GM21723 (cell line): Measurements from ENCODE around the gene DCHS2.
A peak's percentile ranks its signal among the peaks of the same experiment; 100 is the strongest.

Experiments
- ATAC-seq: cut with Tn5 transposase; IDR thresholded peaks from one replicate; pipeline ENCODE4 v1.9.1; 2021; ENCODE audit warnings: mild to moderate bottlenecking, moderate library complexity; ENCODE audit not compliant: unreplicated experiment

DCHS2 gene, protein sequence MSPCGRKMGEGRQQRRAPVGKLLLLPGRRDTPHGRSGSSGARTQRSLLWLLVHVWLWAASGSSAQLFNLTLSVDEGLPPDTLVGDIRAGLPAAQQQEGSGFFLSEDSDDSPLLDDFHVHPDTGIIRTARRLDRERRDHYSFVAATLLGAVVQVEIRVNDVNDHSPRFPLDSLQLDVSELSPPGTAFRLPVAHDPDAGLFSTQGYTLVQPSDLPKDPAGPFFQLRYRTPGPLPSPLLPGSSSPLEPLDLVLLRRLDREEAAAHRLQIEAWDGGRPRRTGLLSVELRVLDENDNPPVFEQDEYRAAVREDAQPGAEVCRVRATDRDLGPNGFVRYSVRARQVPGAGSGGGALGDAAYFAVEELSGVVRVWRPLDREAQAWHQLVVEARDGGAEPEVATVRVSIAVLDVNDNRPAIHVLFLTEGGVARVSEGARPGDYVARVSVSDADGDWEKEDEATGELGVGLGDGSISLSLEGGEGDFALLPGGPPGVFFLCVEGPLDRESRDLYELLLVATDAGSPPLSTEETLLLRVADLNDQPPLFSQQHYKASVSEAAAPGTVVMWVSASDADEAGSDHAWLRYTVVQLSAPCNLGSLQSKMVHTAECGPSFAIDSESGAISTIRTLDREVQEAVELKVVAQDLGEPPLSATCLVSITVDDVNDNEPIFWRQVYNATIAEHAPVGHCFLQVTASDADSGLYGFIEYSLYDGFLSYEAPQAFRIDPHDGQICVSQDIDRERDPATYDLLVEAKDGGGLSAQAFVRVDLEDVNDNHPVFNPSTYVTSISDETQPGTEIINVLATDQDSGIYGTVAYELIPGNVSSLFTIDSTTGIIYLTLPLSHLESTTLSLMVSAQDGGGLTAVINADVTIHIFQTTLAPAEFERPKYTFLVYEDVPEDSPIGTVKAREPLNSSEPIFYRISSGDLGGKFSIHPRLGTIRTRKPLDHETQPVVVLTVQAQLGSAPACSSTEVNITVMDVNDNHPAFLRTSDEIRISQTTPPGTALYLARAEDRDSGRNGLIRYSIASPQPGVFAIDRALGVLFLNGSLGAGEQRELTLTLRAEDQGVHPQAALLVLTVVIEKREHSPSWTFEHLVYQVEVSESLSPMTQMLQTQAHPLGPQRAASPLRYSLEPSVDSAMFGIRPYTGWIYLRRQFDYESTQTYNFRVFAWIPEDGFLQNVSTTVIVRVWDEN (N-terminal part only)

DNA sequence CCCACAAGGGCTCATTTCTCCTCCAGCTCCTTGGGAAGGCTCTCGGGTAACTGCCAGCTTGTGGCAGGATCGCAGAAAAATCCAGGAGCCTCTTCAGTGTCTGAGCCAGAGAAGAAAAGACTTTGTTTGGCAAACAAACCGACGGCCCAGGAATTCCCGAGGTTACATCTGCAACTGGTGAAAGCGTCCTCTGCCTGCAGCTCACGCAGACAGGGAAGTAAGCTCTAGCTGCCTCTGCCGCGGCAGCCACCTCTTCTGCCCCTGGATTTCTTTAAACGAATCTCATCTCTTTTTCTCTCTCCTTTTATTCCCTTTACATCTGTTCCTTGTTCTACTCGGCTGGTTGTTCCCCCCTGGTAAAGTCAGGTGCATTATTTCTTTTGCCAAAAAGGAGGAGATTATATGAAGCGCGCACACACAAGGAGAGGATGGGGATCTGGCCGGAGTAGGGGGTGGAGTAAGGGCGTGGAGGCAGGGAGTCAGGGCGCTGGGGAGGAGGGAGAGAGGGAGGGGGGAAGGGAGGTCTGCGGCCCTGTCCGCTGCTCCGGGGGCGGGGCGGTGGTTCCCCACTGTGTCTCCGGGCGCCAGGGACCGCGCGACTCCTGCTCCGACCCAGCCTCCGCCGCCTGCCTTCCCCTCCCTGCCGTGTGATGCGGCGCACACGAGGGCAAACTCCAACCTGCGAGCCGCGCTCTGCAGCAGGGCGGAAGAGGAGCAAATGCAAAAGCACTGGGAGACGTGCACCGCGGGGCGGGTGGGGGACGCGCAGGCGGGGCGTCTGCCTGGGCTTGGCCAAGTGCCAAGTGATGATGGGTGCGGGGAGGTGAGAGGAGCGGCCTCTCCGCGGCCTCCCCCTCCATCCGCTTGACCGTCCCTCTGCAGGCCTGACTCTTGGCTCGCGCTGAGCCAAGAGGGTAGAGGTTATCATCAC is at the start of gene DCHS2:
Gene DCHS2 (minus strand): TSS at position 459 of the 931 bp plus-strand sequence. CDS start 444 bp downstream, at position 15.
- ATAC-seq: peak; percentile 58

DNA sequence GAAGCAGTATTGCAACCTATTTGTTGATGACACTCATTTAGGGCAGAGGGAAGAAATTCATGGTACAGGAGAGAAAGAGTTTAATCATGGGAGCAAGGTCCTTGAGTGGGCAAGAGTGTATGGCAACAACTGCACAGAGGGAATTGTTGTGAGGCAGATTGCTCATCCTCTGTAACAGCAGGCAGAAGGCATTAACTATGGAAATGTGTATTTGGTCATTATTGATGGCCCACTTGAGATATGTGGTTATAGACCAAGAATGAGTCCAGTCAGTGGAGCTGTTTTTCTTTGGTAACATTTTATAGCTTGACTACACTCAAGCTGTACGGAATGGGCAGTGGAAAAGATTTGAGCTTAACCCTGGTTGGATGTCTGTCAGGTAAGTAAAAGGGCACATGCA is 42.7 kb upstream of the DCHS2 start:
- no peak for ATAC-seq

DNA sequence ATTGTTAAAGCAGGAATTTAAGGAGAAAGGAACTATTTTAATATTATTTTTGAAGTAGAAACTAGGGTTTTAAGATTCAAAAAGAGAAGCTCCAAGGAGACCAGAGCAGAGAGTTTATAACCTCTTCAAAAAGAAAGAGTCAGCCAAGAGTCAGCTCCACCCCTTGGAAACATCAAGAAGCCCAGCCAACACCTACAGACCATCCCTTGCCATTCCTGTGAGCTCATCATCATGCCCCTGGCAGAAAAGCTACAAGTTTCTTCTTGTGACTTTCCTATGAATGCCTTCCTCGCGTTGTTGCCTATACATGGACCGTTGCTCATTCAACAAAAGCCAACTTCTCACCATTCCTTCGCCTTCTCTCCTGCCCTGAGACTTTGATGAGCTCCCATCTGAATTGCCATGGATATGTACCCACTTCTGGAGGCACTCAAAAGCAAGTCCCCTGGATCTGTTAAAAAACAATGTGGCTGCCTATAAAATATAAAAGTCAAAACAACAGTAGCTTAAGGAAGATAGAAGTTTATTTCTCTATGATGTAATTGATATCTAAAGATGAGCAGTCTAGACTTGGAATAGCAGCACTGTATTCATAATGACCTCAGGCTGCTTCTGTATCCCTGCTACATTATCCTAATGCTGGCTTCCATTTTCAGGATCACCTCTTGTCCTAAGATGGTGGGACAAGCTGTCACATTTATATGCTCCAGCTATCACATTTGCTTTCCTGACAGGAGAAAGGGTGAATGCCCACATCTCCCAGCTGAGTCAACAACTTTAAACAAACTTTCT is 38.3 kb upstream of the DCHS2 start:
- no peak for ATAC-seq

DNA sequence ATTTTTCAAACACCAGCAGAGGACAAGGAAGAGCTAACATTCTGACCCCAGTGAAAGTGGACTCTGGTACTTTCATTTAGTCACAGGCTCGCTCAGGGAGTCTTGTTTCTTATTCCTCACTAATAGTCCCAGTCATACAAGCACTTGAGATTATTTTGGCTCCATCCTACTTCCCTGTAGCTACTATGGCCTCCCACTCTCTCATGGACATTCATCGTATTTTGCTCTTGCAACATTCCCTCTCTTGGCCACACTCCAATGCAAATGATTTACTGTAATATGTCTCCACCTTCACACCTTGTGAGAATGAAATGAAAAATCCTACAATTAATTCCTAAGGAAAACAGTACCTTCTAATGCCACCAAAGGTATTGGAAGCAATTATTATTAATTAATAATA is 37.3 kb upstream of the DCHS2 start:
- ATAC-seq: no peak

DNA sequence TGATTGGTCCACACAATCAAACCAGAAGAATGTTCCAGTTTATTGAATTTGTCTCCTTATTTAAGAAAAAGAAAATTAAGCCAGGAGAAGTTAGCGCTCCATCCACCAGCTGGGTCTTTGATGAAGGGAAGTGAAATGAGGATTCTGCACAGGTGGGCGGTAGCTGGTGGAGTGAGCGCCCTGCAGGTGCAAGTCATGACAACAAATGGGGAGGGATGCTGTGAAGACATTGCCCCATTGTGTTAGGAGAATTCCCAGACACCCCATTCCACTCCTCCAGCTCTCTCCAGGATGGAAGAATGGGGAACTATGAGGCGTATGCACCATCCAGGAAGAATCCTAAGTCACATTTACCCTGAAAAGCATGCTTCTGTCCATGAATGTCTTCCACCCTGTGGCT is 35.7 kb upstream of the DCHS2 start:
- ATAC-seq: no peak

DNA sequence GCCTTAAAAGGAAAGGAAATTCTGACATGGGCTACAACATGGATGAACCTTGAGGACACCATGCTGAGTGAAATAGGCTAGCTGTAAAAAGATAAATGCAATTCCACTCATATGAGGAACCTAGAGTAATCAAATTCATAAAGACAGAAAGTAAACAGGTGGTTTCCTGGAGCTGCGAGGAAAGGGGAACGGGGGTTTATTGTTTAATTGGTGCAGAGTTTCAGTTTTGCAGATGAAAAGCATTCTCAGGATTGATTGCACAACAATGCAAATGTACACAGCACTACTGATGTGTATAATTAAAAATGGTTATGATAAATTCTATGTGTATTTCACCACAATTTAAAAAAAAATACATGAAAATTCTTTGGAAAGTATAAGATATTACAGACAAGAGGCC is 34.6 kb upstream of the DCHS2 start:
- ATAC-seq: no peak

DNA sequence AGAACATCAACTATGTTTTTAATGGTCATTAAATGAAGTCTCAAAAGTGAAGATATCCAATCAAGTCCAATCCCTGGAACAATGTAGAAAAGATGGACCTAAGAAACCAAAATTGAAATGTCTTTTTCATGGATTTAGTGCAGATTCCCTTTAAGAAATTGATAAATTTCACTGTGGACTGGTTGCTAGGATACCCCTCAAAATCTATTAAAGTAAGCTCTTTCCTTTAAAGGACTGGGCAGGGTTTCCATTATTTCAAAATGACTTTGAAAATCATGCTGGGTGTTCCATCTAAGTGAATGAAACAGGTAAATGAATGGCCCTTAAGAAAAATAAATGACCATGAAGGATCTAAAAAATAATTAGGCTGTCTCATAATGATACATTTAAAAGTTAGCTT is 30.0 kb upstream of the DCHS2 start:
- ATAC-seq: no peak

DNA sequence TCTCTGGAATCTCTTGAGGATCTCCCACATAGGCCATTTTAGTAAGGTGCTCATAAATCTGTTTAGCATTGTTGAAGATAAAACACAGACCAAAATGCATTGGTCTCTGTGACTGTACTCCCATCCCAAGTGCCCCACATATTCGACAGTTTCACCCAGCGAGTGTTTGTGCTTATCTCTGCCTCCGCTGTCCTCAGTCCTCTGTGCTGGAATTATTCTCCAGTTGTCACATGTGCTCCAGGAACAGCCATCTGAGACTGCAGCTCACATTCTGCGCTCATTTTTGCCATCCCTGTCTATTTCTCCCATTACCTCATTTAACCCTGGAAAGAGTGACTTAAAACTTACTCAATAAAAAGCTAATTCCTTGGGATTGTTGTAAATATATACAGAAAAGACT is 27.6 kb upstream of the DCHS2 start:
- ATAC-seq: no peak

DNA sequence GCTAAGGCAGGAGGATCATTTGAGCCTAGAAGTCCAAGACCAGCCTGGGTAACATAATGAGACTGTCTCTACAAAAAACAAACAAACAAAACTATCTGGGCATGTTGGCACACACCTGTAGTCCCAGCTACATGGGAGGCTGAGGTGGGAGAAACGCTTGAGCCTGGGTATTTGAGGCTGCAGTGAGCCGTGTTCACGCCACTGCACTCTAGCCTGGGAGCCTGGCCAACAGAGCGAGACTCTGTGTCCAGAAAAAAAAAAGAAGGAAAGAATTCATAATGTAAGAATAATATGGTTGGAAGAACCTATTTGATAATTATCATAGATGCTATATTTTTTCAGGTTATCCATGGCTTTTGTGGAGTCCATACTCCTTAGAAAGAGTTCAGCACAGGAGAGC is 26.0 kb upstream of the DCHS2 start:
- no peak for ATAC-seq

DNA sequence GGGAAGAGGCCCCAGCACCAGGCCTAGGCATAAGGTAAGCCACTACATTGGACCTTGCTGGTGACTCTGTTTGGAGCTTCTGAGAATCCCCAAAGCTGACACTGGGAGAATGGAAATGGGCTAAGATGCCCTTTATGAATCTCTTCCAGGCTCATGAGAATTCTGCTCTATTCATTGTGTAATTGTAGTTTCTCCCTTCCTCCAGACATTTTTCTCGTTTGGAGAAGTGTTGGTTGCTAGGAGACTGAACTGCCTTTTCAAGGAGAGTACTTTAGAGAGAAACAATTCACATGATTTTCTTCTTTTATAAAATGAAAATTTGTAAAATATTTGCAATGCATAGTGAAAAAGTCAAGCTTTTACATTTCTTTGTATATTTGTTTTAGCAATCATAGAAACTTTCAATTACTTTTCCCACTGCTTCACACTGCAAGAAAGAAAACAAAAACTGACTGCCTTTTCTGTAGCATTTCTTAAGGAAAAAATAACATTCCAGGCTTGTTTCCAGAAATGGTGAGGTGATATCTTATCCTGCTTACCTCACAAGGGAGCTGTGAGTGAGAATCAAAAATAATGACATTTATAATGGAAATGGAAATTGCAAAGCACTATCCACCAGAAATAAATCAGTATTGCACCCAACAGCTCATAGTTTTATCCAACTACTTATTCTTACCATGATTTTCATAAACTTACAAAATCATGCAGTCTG is 24.9 kb upstream of the DCHS2 start:
- ATAC-seq: no peak

DNA sequence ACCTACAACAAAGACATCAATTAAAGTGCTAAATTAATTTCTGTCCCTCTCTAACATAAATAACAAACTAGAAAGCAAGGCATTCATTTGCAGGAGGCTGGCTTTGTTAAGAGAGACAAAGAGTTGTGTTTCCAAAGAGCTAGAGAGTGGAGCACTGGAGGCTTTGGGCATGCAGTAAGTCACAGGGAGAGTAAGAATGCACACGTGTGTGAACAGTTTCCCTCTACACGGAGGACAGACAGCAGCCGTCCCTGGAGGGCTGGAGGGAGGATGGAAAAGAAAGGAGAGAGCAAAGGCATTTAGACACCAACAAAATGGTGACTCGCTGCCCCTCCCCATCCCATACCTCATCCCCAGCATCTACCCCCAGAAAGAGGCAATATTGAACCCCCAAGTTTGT is 20.4 kb upstream of the DCHS2 start:
- ATAC-seq: no peak

DNA sequence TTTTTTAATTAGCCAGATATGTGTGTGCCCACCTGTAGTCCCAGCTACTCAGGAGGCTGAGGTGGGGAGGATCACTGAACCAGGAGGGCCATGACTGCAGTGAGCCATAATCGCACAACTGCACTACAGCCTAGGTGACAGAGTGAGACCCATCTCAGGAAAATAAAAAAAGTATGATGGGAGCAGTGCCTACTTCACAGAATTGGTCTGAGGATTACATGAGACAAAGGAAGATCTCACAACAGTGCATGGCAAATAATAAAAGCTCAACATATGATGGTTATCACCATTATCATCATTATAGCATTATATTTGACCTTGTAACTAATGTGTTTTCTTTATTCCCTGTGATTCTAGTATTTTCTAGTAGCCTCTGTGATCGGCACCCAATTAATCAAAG is 19.9 kb upstream of the DCHS2 start:
- ATAC-seq: no peak

DNA sequence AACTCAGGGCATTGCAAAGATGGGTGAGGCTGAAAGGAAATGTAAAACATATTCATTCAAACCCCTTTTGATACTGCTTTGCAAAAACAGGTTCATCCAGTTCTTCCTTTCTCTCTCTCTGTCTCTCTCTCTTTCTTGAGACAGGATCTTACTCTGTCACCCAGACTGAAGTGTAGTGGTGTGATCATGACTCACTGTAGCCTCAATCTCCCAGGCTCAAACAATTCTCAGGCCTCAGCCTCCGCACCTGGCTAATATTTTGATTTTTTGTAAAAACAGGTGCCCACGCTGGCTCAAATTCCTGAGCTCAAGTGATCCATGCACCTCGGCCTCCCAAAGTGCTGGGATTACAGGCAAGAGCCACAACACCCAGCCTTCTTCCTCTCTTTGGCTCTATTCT is 15.6 kb upstream of the DCHS2 start:
- no peak for ATAC-seq

DNA sequence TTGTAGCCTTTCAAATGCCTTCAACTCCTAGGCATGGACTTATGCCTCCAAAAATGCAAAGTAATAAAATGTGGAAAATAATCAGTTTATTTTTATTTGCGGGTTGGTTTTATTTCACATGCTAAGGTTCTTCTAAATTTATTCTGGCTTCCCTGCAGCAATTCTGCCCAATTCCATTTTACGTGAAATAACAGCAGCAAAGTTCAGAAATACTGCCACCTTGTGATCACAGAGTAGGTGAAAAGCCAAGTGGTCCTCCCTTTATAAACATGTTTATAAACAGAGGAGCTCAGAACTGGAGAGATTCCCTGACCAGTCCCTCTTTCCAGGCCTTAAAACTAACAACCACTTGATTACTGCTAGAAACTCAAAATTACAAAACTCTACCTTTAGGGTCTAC is 14.7 kb upstream of the DCHS2 start:
- peak; percentile 71 for ATAC-seq

DNA sequence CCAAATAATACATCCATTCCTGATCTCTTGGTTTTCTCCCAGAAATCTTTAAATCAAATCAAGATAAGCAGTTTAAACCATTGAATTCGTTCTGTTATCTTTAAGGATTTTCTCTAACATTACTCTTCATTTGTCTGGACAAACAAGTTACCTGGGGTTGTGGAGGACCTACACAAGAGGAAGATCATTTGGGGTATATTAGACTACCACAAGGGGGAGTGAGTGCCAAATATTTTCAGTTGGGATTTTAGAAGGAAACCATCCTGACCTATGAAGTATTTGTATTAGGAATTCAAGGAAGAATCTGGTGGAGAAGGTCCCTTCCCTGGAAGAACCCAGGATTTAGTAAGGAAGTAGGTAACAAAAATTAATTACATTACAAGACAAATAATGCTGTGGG is 12.0 kb upstream of the DCHS2 start:
- no peak for ATAC-seq

DNA sequence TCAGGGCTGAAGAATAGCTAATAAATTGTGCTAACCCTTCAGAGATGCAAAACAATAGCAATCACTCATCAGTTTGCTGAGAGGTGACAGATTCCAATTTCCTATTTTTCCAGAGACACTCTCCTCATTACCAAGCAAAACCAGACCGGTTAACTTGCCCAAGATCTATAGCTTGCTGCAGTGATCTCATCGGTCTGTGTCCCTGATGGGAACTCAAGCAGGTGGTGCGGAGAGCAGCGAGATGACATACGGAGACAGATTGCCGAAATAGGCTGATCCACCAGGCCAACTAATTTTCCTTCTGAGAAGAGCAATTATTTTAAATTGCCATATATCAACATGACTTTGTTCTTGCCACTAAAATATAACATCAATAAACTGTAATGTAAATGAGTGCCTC is 10.5 kb upstream of the DCHS2 start:
- no peak for ATAC-seq

DNA sequence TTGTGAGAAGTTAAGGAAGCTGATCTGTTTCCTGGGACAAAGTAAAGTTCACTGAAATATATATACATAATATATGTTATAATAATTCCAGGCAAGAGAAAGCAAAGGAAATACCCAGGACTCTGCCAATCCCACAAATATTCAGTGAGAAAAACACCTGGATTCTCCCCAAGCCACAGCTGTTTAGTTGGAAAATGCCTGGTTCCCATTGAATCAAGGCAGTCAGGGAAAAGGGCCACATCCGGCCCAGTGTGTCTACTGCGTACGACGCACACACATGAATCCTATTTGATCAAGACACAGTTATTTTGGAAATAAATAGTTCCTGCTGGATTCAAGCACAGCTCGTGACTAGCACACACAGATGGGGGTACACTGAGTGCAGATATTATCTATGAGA is 6.3 kb upstream of the DCHS2 start:
- no peak for ATAC-seq

DNA sequence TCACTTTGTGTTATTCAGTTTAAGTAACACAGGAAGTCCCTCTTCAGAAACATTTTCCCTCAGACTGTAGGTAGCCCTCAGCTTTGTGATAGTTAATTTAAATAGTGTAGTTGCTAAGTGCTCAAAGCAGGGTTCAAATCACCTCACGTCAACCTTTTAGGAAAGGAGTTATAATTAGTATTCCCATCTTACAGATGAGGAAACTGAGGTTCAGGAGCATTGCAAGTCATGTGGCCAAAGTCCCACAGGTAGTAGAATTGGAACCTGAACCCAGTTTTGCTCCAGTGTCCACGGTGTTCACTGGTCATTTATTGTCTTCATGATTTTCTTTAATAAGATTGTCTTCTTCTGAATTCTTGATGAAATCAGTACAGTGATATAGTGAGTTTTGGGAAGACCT is 4.3 kb upstream of the DCHS2 start:
- ATAC-seq: no peak

DNA sequence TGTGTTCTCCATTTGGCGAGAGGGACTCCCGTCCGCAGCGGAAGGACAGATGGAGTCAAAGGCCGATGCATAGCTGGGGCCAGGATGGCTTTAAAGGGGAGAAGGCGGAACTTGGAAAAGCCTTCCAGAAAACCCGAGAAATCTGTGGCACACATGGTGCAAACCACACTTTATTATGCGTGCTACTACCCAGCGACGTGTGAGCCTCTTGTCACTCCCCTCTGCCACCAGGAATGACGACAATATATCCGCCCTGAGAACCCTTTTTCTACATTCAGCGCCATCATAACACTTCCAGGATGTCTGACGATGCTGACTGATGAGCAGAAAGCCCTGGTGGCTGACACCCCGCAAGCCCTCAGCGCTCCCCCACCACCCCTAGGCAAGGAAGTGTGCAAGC is 689 bp upstream of the DCHS2 start:
- no peak for ATAC-seq
